GM19328 (cell line): ENCODE results near the gene MAPK10.

Experiments
- ATAC-seq: cut with Tn5 transposase; IDR thresholded peaks from one replicate; pipeline ENCODE4 v1.9.1; 2021; ENCODE audit warnings: mild to moderate bottlenecking, moderate library complexity; ENCODE audit not compliant: unreplicated experiment

MAPK10 gene

GRCh38 chr4:85940151-85940550 lies 419.7 kb downstream of the MAPK10 start:
- no peak for ATAC-seq
